Frontal cortex (tissue), 4 donors: ENCODE measurements around the gene GLIS1. TPM values are rescaled to one million over a fixed set of nuclear protein-coding genes. Genes with fewer than 3 reads are reported as not detected.
"Not testable (repeated sequence)": the region's sequence is repeated elsewhere in the genome, so short reads cannot be mapped to it uniquely, and the experiment has no call there.

Experiments used
- DNase-seq, 2 donors: peaks; one replicate each; pipeline ENCODE4 v3.0.0; 2012; ENCODE audit warnings: low spot score in 2 of 2
- FAIRE-seq: peaks from 2 replicates; lab custom pipeline; 2012; peaks lifted over from hg19 to GRCh38; lab: Jason Lieb, UNC
- total RNA-seq: library from RNA; depleted of rRNA; stranded (reverse); fragments of >200 nt; gene quantifications from one replicate; pipeline ENCODE4 v1.2.3, GENCODE V29; 2014
- donor health status: control.
- donor health status: control.
- donor health status: control.

The GLIS1 gene
- total RNA-seq, 1 donor from 2014 or later, result not detected

DNA sequence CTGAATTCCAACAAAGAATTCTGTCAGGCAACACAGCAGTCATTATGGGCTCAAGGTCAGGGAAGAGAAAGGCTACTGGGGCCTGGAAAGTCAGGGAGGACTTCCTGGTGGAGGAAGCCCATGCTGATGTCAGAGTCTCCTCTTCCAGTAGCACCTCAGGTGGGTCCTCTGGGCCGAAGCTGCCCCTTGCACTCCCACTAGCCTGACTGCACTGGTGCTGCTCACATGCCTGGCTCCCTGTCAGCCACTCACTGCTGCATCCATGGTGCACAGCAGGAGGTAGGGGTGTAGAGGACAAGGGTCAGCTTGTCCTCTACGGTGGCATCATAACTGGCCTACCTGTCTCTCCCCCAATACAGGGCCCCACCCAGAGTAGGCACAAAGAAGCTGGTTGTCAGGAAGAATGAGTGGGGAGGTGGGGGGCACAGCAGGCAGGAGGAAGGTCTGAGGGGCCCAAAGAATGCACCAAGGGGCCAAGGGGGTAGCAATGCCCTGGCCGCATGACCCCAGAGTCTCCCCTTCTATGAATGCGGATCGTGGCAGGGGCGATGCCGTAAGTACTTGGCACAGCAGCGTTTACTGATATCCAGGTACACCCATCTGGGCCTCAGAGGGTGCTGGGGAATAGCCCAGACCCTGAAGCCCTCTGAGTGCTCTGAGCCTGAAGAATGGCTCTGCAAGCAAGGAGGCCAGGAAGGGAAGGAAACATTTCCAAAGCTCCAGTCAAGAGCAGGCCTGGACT, 80.3 kb downstream of the GLIS1 start:
- DNase-seq (no peak), FAIRE-seq (no peak)

GRCh38 chr1:53657891-53658396, 81.0 kb downstream of the GLIS1 start:
- FAIRE-seq (no peak), DNase-seq (no peak)

DNA sequence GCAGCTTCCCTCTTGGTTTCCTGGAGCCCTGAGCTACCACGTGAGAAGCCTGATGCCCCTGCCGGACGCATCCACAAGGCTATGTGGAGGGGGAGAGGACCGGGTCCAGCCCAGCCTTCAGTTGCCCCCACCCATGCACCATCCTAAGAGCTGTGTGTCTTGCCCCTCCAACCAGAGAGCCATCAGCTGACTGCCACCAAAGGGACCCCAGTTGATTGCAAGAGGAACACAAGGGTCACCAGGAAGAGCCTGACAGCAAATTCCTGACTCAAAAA, 81.5 kb downstream of the GLIS1 start:
- no peak for FAIRE-seq

GRCh38 chr1:53656747-53657530, 82.0 kb downstream of the GLIS1 start:
- DNase-seq (no peak), FAIRE-seq (no peak)

More for the DNA sequence above, 81.5 kb downstream of the GLIS1 start:
- DNase-seq, result no peak

GRCh38 chr1:53655931-53656746, 82.8 kb downstream of the GLIS1 start:
- DNase-seq (no peak), FAIRE-seq (no peak)

DNA sequence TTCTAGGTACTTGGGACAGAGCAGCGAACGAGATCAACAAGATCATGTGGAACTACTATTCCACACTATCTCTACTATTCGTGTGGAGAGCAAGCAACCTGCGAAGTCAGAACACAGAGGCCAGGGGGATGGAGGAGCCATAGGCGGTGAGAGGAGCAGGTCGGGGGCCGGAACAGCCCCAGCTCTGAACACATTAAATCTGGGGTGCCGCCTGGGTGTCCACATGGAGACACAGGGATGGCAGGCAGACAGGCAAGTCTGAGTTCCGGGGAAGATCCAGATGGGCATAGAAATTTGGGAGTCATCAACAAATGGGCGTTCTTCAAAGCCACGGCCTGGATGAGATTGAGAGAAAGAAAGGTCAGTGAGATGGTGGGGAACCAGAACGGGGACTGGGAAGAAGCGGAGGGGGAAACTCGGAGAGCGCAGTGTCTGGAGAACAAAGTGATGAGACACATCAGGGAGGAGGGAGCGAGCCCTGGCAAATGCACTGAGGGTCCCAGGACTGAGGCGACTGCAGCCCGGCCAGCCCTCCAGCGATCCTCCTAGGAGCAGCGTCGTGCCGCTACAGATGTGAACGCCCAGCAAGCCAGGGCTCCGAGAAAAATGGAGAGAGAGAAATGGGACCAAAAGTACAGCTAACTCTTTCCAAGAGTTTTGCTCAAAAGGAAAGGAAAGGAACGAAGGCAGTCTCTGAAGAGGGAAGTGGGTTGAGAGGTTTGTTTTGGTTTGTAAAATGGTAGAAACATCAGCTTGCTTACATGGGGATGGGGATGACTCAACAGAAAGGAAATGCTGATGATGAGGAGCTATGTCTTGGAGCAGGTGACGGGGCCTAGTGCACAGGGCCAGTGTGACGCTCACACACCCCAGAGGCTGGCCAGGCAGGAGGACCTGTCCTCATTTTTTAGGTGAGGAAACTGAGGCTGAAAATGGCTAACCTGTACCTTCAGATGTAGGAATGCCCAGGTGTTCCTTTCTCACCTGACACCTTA, 84.5 kb downstream of the GLIS1 start:
- FAIRE-seq (no peak), DNase-seq (no peak)

DNA sequence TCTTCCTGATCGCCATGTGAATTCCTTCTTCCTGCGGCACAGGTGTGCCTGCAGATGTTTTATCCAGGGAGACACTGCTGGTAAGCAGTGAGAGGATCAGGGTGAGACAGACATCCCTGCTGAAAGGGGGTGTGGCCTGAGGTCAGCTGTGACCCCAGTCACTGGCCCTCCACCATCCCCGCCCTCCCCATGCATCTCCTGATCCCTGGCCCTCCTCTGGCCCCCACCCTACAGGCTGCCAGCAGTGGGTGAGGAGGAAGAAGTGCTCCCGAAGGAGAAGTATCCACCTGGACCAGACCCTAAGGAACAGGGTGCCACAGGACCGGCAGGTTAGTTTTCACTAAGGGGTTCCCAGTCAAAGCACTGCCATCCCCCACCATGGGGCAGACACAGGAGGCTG, 85.3 kb downstream of the GLIS1 start:
- FAIRE-seq (no peak), DNase-seq (no peak)

DNA sequence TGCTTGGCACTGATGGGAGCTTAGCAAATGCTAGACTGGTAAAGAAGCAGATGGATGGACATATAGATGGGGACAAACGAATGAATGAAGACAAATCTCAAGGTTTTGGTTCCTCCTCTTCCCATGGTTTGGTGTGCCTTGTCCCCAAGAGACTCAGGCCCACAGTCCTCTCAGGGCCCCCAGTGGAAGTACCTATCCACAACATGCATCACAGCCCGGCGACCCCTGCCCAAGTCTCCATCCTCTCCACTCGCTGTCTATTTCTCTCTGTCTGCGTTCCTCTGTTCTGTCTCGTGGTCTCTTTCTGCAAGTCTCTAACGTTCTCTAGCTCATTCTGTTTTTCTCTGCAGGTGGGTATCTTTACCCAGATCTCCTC, 85.8 kb downstream of the GLIS1 start:
- DNase-seq, result no peak
- no peak for FAIRE-seq

GRCh38 chr1:53652441-53653199, 86.3 kb downstream of the GLIS1 start:
- FAIRE-seq, result no peak

DNA sequence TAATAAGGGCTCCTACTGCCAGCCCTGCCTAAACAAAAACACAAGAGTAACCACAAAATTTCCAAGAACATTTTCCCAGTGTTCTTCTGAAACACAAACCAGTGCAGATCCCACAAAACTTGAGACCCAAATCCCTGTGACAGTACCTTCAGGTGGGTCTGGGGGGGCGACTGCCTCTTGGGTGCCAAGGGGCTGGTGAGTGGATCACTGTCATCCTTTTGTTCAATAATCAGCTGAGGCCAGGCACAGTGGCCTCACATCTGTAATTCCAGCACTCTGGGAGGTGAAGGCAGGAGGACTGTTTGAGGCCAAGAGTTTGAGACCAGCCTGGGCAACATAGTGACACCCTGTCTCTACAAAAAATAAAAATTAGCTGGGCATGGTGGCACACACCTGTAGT, 87.6 kb downstream of the GLIS1 start:
- no peak for DNase-seq
- FAIRE-seq, result no peak

More at GRCh38 chr1:53652441-53653199, 86.3 kb downstream of the GLIS1 start:
- DNase-seq, result no peak

DNA sequence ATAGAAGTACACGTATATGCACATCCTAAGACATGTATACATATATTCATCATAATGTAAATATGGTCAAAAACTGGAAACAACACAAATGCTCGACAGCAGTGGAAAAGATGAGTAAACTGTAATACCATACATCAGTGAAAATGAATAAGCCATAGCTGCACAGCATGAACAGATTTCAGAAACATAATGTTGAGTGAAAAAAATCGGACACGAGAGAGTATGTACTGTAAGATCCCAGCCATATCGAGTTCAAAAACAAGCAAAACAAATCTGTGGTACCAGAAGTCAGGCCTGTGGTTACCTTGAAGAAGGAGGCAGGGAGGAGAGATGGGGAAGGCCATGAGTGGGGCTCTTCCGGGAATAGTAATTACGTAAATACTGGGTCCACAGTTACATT, 90.4 kb downstream of the GLIS1 start:
- DNase-seq (no peak), FAIRE-seq (no peak)

- FAIRE-seq, DNase-seq: not testable (repeated sequence)
Observed at GRCh38 chr1:53647915-53648314, 91.0 kb downstream of the GLIS1 start.

GRCh38 chr1:53646732-53647131, 92.2 kb downstream of the GLIS1 start:
- DNase-seq (no peak), FAIRE-seq (no peak)

DNA sequence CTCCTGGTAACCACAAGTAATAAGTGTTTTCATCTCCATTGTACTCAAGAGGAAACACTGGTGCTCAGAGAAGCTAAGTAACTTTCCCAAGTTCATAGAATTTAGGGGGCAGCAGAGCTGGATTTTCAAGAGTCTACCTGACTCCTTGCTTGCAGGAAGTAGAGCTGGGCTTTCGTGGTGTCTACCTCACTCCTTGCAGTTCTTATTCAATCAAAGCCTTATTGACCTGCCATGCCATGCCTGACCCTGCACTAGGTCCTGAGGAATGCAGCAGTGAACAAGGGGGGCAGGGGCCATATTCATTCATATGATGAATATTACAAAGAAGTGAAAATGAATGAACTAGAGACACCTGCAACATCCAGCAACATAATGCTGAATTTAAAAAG, 93.3 kb downstream of the GLIS1 start:
- FAIRE-seq, result no peak
- no peak for DNase-seq

GRCh38 chr1:53644909-53645689, 93.9 kb downstream of the GLIS1 start:
- DNase-seq (no peak), FAIRE-seq (no peak)

- DNase-seq (no peak), FAIRE-seq (no peak)
Observed at GRCh38 chr1:53644496-53644895, 94.5 kb downstream of the GLIS1 start.

- FAIRE-seq (no peak), DNase-seq (no peak)
Observed at GRCh38 chr1:53643881-53644390, 95.0 kb downstream of the GLIS1 start.
